Hindlimb muscle (tissue), 1 donor: Measurements from ENCODE around the gene TSEN34. TPM values are rescaled to one million over a fixed set of nuclear protein-coding genes. Genes with fewer than 3 reads are reported as not detected.

Experiments
- DNase-seq: peaks from one replicate; pipeline ENCODE4 v3.0.0-alpha.2; 2013
- polyA plus RNA-seq: library from polyadenylated mRNA; unstranded; fragments of 120-200 nt; gene quantifications from one replicate; pipeline ENCODE4 v1.2.1, GENCODE V29; 2013; ENCODE audit not compliant: insufficient read length

Gene TSEN34
- 35.0 TPM for polyA plus RNA-seq

- peak; percentile 92 for DNase-seq
These were observed at the start of gene TSEN34 for GRCh38 chr19:54191011-54191810. TSS of gene TSEN34 (plus strand) at chr19:54191308. CDS start at chr19:54191365, 57 bp downstream.

- DNase-seq: no peak
These were observed 49.8 kb upstream of the TSEN34 start for GRCh38 chr19:54141356-54141755.

GRCh38 chr19:54142166-54142780 lies 48.8 kb upstream of the TSEN34 start:
- DNase-seq: no peak

GRCh38 chr19:54145541-54146158 lies 45.5 kb upstream of the TSEN34 start:
- DNase-seq: no peak

- no peak for DNase-seq
These were observed 43.4 kb upstream of the TSEN34 start for GRCh38 chr19:54147676-54148075.

- no peak for DNase-seq
These were observed 43.0 kb upstream of the TSEN34 start for GRCh38 chr19:54148158-54148557.

- DNase-seq: no peak
These were observed 41.9 kb upstream of the TSEN34 start for GRCh38 chr19:54149021-54149812.

- DNase-seq: no peak
These were observed 39.6 kb upstream of the TSEN34 start for GRCh38 chr19:54151362-54152035.

- no peak for DNase-seq
These were observed 38.8 kb upstream of the TSEN34 start for GRCh38 chr19:54152267-54152666.

GRCh38 chr19:54152878-54153524 lies 38.1 kb upstream of the TSEN34 start:
- DNase-seq: no peak

GRCh38 chr19:54153731-54154326 lies 37.3 kb upstream of the TSEN34 start:
- no peak for DNase-seq

GRCh38 chr19:54154603-54155345 lies 36.3 kb upstream of the TSEN34 start:
- no peak for DNase-seq

- no peak for DNase-seq
These were observed 35.4 kb upstream of the TSEN34 start for GRCh38 chr19:54155694-54156093.

GRCh38 chr19:54156490-54156889 lies 34.6 kb upstream of the TSEN34 start:
- no peak for DNase-seq

- DNase-seq: no peak
These were observed 34.2 kb upstream of the TSEN34 start for GRCh38 chr19:54156953-54157352.

- no peak for DNase-seq
These were observed 32.2 kb upstream of the TSEN34 start for GRCh38 chr19:54158812-54159351.

- DNase-seq: peak; percentile 99
These were observed 31.5 kb upstream of the TSEN34 start, which contains the start of gene LENG1 for GRCh38 chr19:54159352-54160181. TSS of gene LENG1 (minus strand) at chr19:54159721. CDS start at chr19:54159695, 26 bp downstream.

GRCh38 chr19:54160182-54160811 lies 30.8 kb upstream of the TSEN34 start:
- DNase-seq: no peak

GRCh38 chr19:54160854-54161253 lies 30.3 kb upstream of the TSEN34 start:
- no peak for DNase-seq
